ENCODE results near the gene GPX7. TPM values are rescaled to one million over a fixed set of nuclear protein-coding genes. Genes with fewer than 3 reads are reported as not detected.
A peak's percentile ranks its signal among the peaks of the same experiment; 100 is the strongest.

GPX7 gene
- total and polyA plus RNA-seq, 2 of the 4 experiments (the other 2 are of a cell fraction), result 3.4 to 3.8 TPM

DNA sequence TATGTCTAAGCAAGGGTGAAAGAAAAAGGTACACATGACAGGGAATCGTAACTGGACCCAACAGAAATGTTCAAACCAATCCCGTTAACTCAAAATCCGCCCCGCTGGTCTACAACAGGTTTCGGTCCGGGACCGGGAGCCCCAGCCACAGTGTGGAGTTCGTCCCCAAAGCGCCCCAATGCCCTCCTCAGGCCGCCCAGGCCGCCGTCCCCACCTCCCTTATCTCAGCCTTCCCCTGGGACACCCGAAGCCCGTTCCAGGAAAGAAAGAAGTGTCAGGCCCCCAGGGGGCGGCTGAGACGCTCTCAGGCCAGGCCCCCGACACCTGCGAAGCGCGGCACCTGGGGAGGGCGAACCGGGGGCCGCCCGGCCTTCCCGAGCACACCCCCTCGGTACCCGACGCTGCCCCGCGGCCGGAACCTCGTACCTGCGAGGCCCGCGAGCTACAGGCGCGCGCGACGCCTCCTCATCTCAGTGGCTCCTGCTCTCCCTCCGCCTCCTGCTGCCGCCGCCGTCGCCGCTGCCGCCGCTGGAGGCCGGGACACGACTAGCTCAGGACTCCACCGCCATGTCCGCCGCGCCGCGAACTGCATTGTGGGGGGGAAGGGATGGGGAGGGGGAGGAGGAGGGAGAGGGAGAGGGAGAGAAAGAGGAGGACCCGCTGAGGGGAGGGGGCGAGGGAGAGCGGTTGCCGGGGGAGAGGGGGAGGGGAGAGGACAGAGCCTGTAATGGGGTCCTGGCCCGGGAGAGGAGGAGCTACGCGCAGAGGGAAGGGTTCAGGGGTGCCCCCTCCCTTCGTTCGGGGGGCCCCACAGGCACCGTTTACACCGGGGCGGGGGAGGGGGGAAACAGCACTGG is 49.4 kb upstream of the GPX7 start, which contains the start of gene TUT4:
Gene TUT4, minus strand, starts transcription at position 588 of the 857 bp plus-strand sequence. CDS start 26,812 bp downstream, outside the sequence.
- Histone ChIP-seq H2BK120ac (ENCODE audit: low read depth, low read length) (peak within 1 kb of the TSS; percentile 64), H2AK5ac (ENCODE audit: low read depth, low read length) (peak within 1 kb of the TSS; percentile 82; the same call in 1 of the 2 replicates), H2AFZ (replicated peaks; ENCODE audit: low read length, poor library complexity) (peak within 1 kb of the TSS; percentile 99), H3K4me2 (ENCODE audit: low read depth, low read length) (peak within 1 kb of the TSS; percentile 86), H4K8ac (ENCODE audit: low read depth in 2 of 2, low read length in 2 of 2) (peak within 1 kb of the TSS; percentile 84 to 92), H3K4ac (ENCODE audit: low read depth, low read length) (peak within 1 kb of the TSS; percentile 86), H2AK9ac (replicated peaks; ENCODE audit: low read depth, low read length, poor library complexity) (peak within 1 kb of the TSS; percentile 97), H3K27ac (ENCODE audit: insufficient read depth, low read length) (peak within 1 kb of the TSS; percentile 81), H3K23ac (ENCODE audit: low read depth, low read length) (peak within 1 kb of the TSS; percentile 70), H3K14ac (replicated peaks; ENCODE audit: low read depth, low read length) (peak within 1 kb of the TSS; percentile 78), H3K4me3 (ENCODE audit: insufficient read depth, low read depth, low read length) (peak within 1 kb of the TSS; percentile 91), H2BK20ac (ENCODE audit: low read depth, low read length) (no peak within 1 kb of the TSS), H4K5ac (ENCODE audit: low read depth, low read length) (peak within 1 kb of the TSS; percentile 38), H3K9me1 (ENCODE audit: insufficient read depth, low read length) (0 out of 2 replicates have a peak, but pooled peaks cover 3% of the 10 kb centered on the region), H3K4me1 (ENCODE audit: control insufficient read depth, insufficient read depth, low read length) (peaks cover 4% of the 10 kb centered on the region), H3K56ac (ENCODE audit: extremely low read depth, insufficient read depth, low read length) (peak within 1 kb of the TSS; percentile 86), H3K9ac (ENCODE audit: low read depth, low read length) (peak within 1 kb of the TSS; percentile 83), H3K9me3 (ENCODE audit: control insufficient read depth, insufficient read depth, low read length) (no peaks in the 10 kb centered on the region), H3K36me3 (ENCODE audit: control insufficient read depth, insufficient read depth, low read length) (no peaks in the 10 kb centered on the region), H2BK15ac (ENCODE audit: low read depth, low read length) (peak within 1 kb of the TSS; percentile 0; the same call in 1 of the 3 replicates), H2BK5ac (ENCODE audit: low read depth, low read length, poor library complexity, severe bottlenecking) (peak within 1 kb of the TSS; percentile 85), H3K27me3 (ENCODE audit: control insufficient read depth, insufficient read depth, low read length) (no peaks in the 10 kb centered on the region), H4K91ac (ENCODE audit: insufficient read depth, low read depth, low read length) (peak within 1 kb of the TSS; percentile 72), H3K18ac (ENCODE audit: low read depth, low read length) (peak within 1 kb of the TSS; percentile 30; the same call in 1 of the 2 replicates), H3K79me1 (ENCODE audit: low read depth in 1 of 2, low read length in 2 of 2) (peaks cover 8 to 49% of the 10 kb centered on the region in 2 experiments; a peak in 2 of 4 replicates), H4K20me1 (ENCODE audit: insufficient read depth, low read length) (peaks cover 40% of the 10 kb centered on the region)
- BruUV-seq (replicated peaks), result no TSS peak
- WGBS, 2 experiments (ENCODE audit: extremely low coverage in 2 of 2, insufficient read length in 1 of 2), result 0% methylated on average over 27 of the region's 68 CpGs; no CpG with 5 or more reads in 1 of the 2 experiments
- CTCF ChIA-PET, result interaction anchor here (0.6 kb wide), 1 partner anchor 448 kb away, joined by 4 read pairs; no protein-coding TSS in a partner anchor
- intact Hi-C loops (cut with micrococcal nuclease) (loop anchor here (1.0 to 2.0 kb wide), 2 partner anchors 22 to 134 kb away; no protein-coding TSS in a partner anchor), in situ Hi-C loops (cut with MboI; ENCODE audit: low sequenced_read_pairs) (no loop called here), dilution Hi-C loops (cut with HindIII; ENCODE audit: low sequenced_read_pairs, unreplicated experiment) (no loop called here)
- peak; percentile 75 for DNase-seq
- POLR2A ChIA-PET (ENCODE audit: unreplicated experiment), result interaction anchor here (0.6 kb wide), 3 partner anchors 22 to 48 kb away, joined by 3 to 15 read pairs (median 11); no protein-coding TSS in a partner anchor
- no peak; the same call in 1 of the 2 replicates for TF ChIP-seq MXI1 (IDR thresholded peaks at IDR 0.05; ENCODE audit: borderline replicate concordance, low read depth, low read length)
- TF ChIP-seq, protein P1, sequence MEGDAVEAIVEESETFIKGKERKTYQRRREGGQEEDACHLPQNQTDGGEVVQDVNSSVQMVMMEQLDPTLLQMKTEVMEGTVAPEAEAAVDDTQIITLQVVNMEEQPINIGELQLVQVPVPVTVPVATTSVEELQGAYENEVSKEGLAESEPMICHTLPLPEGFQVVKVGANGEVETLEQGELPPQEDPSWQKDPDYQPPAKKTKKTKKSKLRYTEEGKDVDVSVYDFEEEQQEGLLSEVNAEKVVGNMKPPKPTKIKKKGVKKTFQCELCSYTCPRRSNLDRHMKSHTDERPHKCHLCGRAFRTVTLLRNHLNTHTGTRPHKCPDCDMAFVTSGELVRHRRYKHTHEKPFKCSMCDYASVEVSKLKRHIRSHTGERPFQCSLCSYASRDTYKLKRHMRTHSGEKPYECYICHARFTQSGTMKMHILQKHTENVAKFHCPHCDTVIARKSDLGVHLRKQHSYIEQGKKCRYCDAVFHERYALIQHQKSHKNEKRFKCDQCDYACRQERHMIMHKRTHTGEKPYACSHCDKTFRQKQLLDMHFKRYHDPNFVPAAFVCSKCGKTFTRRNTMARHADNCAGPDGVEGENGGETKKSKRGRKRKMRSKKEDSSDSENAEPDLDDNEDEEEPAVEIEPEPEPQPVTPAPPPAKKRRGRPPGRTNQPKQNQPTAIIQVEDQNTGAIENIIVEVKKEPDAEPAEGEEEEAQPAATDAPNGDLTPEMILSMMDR (conservative IDR thresholded peaks at IDR 0.05; ENCODE audit: low read depth, low read length), result 0 out of 2 replicates have a peak, but pooled peaks have one; percentile 10
- ATAC-seq (ENCODE audit: low read depth), result peak; percentile 74
